Vagina (tissue), 2 donors: Measurements from ENCODE around the gene AMBRA1. TPM values are rescaled to one million over a fixed set of nuclear protein-coding genes. Genes with fewer than 3 reads are reported as not detected.
"Not testable (repeated sequence)": the region's sequence is repeated elsewhere in the genome, so short reads cannot be mapped to it uniquely, and the experiment has no call there.

Experiments
- DNase-seq, 2 donors: peaks; one replicate each; pipeline ENCODE4 v3.0.0-alpha.2; 2017; ENCODE audit errors: extremely low spot score in 2 of 2
- H3K27ac ChIP-seq: fragments of 200-600 bp; sonication (generic); one replicate; pipeline ENCODE4 v1.5.1; 2019
- H3K27me3 ChIP-seq: fragments of 200-600 bp; sonication (generic); one replicate; pipeline ENCODE4 v1.5.1; 2019
- H3K36me3 ChIP-seq, 2 donors: fragments of 200-600 bp; sonication (generic); one replicate each; pipeline ENCODE4 v1.5.1; 2017 to 2019
- H3K4me1 ChIP-seq: fragments of 200-600 bp; sonication (generic); one replicate; pipeline ENCODE4 v1.5.1; 2019
- H3K4me3 ChIP-seq, 2 donors: fragments of 200-600 bp; sonication (generic); 1 replicate in 1 of 2; 2 replicates in 1 of 2; pipeline ENCODE4 v1.5.1; 2016 to 2019
- H3K9me3 ChIP-seq: fragments of 200-600 bp; sonication (generic); one replicate; pipeline ENCODE4 v1.5.1; 2019
- POLR2A ChIP-seq, 2 donors: fragments of 450-650 bp; IDR thresholded peaks; one replicate each; pipeline ENCODE4 v1.6.1; 2017; ENCODE audit warnings: antibody characterized with exemption in 2 of 2, mild to moderate bottlenecking in 2 of 2, moderate library complexity in 2 of 2
- POLR2AphosphoS5 ChIP-seq, 2 donors: sonication (generic); formaldehyde crosslinking; IDR thresholded peaks; one replicate each; pipeline ENCODE4 v1.9.0; 2017; ENCODE audit warnings: antibody characterized with exemption in 2 of 2, mild to moderate bottlenecking in 2 of 2, low read depth in 1 of 2; ENCODE audit not compliant: insufficient read depth in 1 of 2
- intact Hi-C: fragments of 100-400 bp; cut with DNase I; formaldehyde crosslinking; loops from one replicate; pipeline ENCODE4 v1.15.1; 2023
- total RNA-seq: library from RNA; depleted of rRNA; stranded (reverse); fragments of >200 nt; gene quantifications from one replicate; pipeline ENCODE4 v1.2.3, GENCODE V29; 2016
- TF ChIP-seq, protein P1 (sequence below), 3 experiments: fragments of 450-650 bp in 2 of 3; fragments of 200-600 bp in 1 of 3; sonication (generic) in 1 of 3; IDR thresholded peaks; one replicate each; pipeline ENCODE4 v1.5.1; 2017 to 2019; ENCODE audit warnings: antibody characterized with exemption in 3 of 3, mild to moderate bottlenecking in 2 of 3, moderate library complexity in 2 of 3

Gene AMBRA1
- total RNA-seq, 1 donor from 2014 or later = 40.0 TPM

- H3K27ac ChIP-seq = no peak overlapping the region
- H3K4me1 ChIP-seq = peaks cover 11% of the 10 kb centered on the region
- no peak for TF ChIP-seq POLR2AphosphoS5 (IDR thresholded peaks at IDR 0.05; ENCODE audit: insufficient read depth in 1 of 2, low read depth in 1 of 2)
- TF ChIP-seq, protein P1, sequence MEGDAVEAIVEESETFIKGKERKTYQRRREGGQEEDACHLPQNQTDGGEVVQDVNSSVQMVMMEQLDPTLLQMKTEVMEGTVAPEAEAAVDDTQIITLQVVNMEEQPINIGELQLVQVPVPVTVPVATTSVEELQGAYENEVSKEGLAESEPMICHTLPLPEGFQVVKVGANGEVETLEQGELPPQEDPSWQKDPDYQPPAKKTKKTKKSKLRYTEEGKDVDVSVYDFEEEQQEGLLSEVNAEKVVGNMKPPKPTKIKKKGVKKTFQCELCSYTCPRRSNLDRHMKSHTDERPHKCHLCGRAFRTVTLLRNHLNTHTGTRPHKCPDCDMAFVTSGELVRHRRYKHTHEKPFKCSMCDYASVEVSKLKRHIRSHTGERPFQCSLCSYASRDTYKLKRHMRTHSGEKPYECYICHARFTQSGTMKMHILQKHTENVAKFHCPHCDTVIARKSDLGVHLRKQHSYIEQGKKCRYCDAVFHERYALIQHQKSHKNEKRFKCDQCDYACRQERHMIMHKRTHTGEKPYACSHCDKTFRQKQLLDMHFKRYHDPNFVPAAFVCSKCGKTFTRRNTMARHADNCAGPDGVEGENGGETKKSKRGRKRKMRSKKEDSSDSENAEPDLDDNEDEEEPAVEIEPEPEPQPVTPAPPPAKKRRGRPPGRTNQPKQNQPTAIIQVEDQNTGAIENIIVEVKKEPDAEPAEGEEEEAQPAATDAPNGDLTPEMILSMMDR (IDR thresholded peaks at IDR 0.05) = no peak
- TF ChIP-seq POLR2A (IDR thresholded peaks at IDR 0.05) = no peak
- H3K27me3 ChIP-seq = no peaks in the 10 kb centered on the region
- no peak overlapping the region for H3K4me3 ChIP-seq
- peaks cover 0 to 59% of the 10 kb centered on the region in 2 donors for H3K36me3 ChIP-seq
- no peaks in the 10 kb centered on the region for H3K9me3 ChIP-seq
- intact Hi-C loops = no loop called here
- DNase-seq = no peak
Measured at GRCh38 chr11:46372086-46372485, 221.7 kb downstream of the AMBRA1 start.

DNA sequence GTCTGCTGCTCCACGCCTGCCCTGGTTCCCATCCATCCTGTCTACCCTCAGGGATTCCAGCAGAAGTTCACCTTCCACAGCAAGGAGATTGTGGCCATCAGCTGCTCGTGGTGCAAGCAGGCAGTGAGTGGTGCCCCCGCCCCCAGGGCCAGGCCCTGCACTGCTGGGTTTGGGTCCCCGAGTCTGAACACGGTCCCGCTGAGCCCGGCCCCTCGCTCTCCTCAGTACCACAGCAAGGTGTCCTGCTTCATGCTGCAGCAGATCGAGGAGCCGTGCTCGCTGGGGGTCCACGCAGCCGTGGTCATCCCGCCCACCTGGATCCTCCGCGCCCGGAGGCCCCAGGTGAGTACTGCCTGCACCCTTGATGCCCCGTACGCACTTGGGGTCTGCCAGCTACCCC lies 222.6 kb downstream of the AMBRA1 start:
- H3K9me3 ChIP-seq, intact Hi-C loops, H3K4me3 ChIP-seq, H3K27ac ChIP-seq, DNase-seq, H3K27me3 ChIP-seq: not testable (repeated sequence)
- Histone ChIP-seq H3K36me3 (peaks cover 0 to 53% of the 10 kb centered on the region in 2 donors), H3K4me1 (peaks cover 15% of the 10 kb centered on the region)

GRCh38 chr11:46370253-46370652 lies 223.6 kb downstream of the AMBRA1 start:
- TF ChIP-seq POLR2A (IDR thresholded peaks at IDR 0.05) = no peak
- TF ChIP-seq, protein P1 (IDR thresholded peaks at IDR 0.05) = no peak
- no peak for TF ChIP-seq POLR2AphosphoS5 (IDR thresholded peaks at IDR 0.05; ENCODE audit: insufficient read depth in 1 of 2, low read depth in 1 of 2)
- no peak overlapping the region for H3K27ac ChIP-seq
- H3K4me1 ChIP-seq = peaks cover 15% of the 10 kb centered on the region
- H3K4me3 ChIP-seq = no peak overlapping the region
- no peak for DNase-seq
- intact Hi-C loops = no loop called here
- no peaks in the 10 kb centered on the region for H3K9me3 ChIP-seq
- H3K36me3 ChIP-seq = peaks cover 0 to 43% of the 10 kb centered on the region in 2 donors
- no peaks in the 10 kb centered on the region for H3K27me3 ChIP-seq

- H3K27ac ChIP-seq = no peak overlapping the region
- no peak overlapping the region for H3K4me3 ChIP-seq
- no peaks in the 10 kb centered on the region for H3K27me3 ChIP-seq
- intact Hi-C loops = no loop called here
- peaks cover 15% of the 10 kb centered on the region for H3K4me1 ChIP-seq
- H3K9me3 ChIP-seq = no peaks in the 10 kb centered on the region
- no peak for DNase-seq
- peaks cover 0 to 37% of the 10 kb centered on the region in 2 donors for H3K36me3 ChIP-seq
- no peak for TF ChIP-seq POLR2AphosphoS5 (IDR thresholded peaks at IDR 0.05; ENCODE audit: insufficient read depth in 1 of 2, low read depth in 1 of 2)
- TF ChIP-seq, protein P1 (IDR thresholded peaks at IDR 0.05) = peak in 2 of 3 experiments; percentile 63 to 64
Measured at GRCh38 chr11:46369458-46370152, 224.2 kb downstream of the AMBRA1 start.

- peaks cover 25% of the 10 kb centered on the region for H3K4me1 ChIP-seq
- no peak overlapping the region for H3K4me3 ChIP-seq
- H3K27ac ChIP-seq = no peak overlapping the region
- no peaks in the 10 kb centered on the region for H3K27me3 ChIP-seq
- DNase-seq = no peak
- TF ChIP-seq, protein P1 (IDR thresholded peaks at IDR 0.05) = peak in 1 of 3 experiments; percentile 2
- TF ChIP-seq POLR2AphosphoS5 (IDR thresholded peaks at IDR 0.05; ENCODE audit: insufficient read depth in 1 of 2, low read depth in 1 of 2) (peak in 1 of 2 donors; percentile 0), POLR2A (IDR thresholded peaks at IDR 0.05) (no peak)
- H3K9me3 ChIP-seq = no peaks in the 10 kb centered on the region
- intact Hi-C loops = no loop called here
- H3K36me3 ChIP-seq = peaks cover 0 to 30% of the 10 kb centered on the region in 2 donors
Measured at GRCh38 chr11:46367916-46368267, 225.9 kb downstream of the AMBRA1 start.
